A549 (cell line): ENCODE data around the gene BABAM2. TPM values are rescaled to one million over a fixed set of nuclear protein-coding genes. Genes with fewer than 3 reads are reported as not detected.

Experiments used
- ATAC-seq, 2 experiments: fragments of 200-7000 bp in 1 of 2; fragments of >200 bp in 1 of 2; cut with Nextera tagmentation in 1 of 2; cut with Tn5 transposase in 1 of 2; 3 replicates each; pipeline versions ENCODE4 v1.8.0 to v1.9.1; 2018 to 2020; ENCODE audit warnings: mild to moderate bottlenecking in 1 of 2, moderate library complexity in 1 of 2
- CTCF ChIA-PET: fragments of 300-600 bp; sonication (Branson Sonifier 250); formaldehyde crosslinking; extraction: SDS; loops from one replicate; lab custom pipeline; 2021; ENCODE audit warnings: antibody characterized with exemption, inconsistent platforms; lab: Yijun Ruan, JAX
- POLR2A ChIA-PET: fragments of 350-600 bp; formaldehyde crosslinking; extraction: SDS; loops from one replicate; lab custom pipeline; 2021; ENCODE audit warnings: antibody characterized with exemption, inconsistent platforms; lab: Yijun Ruan, JAX
- DNase-seq, 2 experiments: peaks; one replicate each; pipeline versions ENCODE4 v3.0.0 to v3.0.0-alpha.2; 2011 to 2016; ENCODE audit warnings: low read depth in 1 of 2, low spot score in 1 of 2
- FAIRE-seq: peaks from 2 replicates; lab custom pipeline; 2011; peaks lifted over from hg19 to GRCh38; lab: Jason Lieb, UNC
- H3K27ac ChIP-seq, 2 experiments: fragments of >200 bp; sonication (Bioruptor Twin); formaldehyde crosslinking; 3 replicates each; pipeline ENCODE4 v1.5.1; 2016 to 2017
- H3K4me1 ChIP-seq: fragments of >200 bp; sonication (Bioruptor Twin); formaldehyde crosslinking; 3 replicates; pipeline ENCODE4 v1.6.1; 2016
- H3K4me2 ChIP-seq: fragments of >200 bp; sonication (Bioruptor Twin); formaldehyde crosslinking; 3 replicates; pipeline ENCODE4 v1.6.1; 2016
- H3K4me3 ChIP-seq: fragments of >200 bp; sonication (Bioruptor Twin); formaldehyde crosslinking; 3 replicates; pipeline ENCODE4 v1.5.1; 2016
- H3K9me3 ChIP-seq: fragments of >200 bp; sonication (Bioruptor Twin); formaldehyde crosslinking; 3 replicates; pipeline ENCODE4 v1.6.1; 2016
- BCL3 ChIP-seq: fragments of >200 bp; sonication (Bioruptor Twin); formaldehyde crosslinking; IDR thresholded peaks from 3 replicates; pipeline ENCODE4 v1.6.1; 2016
- BHLHE40 ChIP-seq: IDR thresholded peaks from 2 replicates; pipeline ENCODE4 v1.6.1; 2012; ENCODE audit warnings: low read depth, low read length, inconsistent platforms
- CBX2 ChIP-seq: fragments of 200-600 bp; sonication (generic); IDR thresholded peaks from 2 replicates; pipeline ENCODE4 v1.6.1; 2016; ENCODE audit warnings: low read depth, mild to moderate bottlenecking, borderline replicate concordance
- CBX8 ChIP-seq: fragments of 200-600 bp; sonication (generic); IDR thresholded peaks from 2 replicates; pipeline ENCODE4 v1.6.1; 2016
- CHD2 ChIP-seq: fragments of 150-350 bp; IDR thresholded peaks from 2 replicates; pipeline ENCODE4 v1.6.1; 2014; ENCODE audit warnings: low read length; ENCODE audit not compliant: partially characterized antibody
- CHD4 ChIP-seq: fragments of 200-600 bp; sonication (generic); IDR thresholded peaks from 2 replicates; pipeline ENCODE4 v1.6.1; 2016; ENCODE audit warnings: antibody characterized with exemption, mild to moderate bottlenecking, borderline replicate concordance
- E2F6 ChIP-seq: IDR thresholded peaks from 2 replicates; pipeline ENCODE4 v1.6.1; 2012; ENCODE audit warnings: low read depth, borderline replicate concordance
- EHMT2 ChIP-seq: fragments of 200-600 bp; sonication (generic); IDR thresholded peaks from 2 replicates; pipeline ENCODE4 v1.6.1; 2016; ENCODE audit warnings: antibody characterized with exemption, low read depth, mild to moderate bottlenecking, moderate library complexity
- EP300 ChIP-seq, 2 experiments: fragments of >200 bp; sonication (Bioruptor Twin); formaldehyde crosslinking; IDR thresholded peaks; 2 replicates in 1 of 2; 3 replicates in 1 of 2; pipeline ENCODE4 v1.6.1; 2016 to 2017
- FOSB ChIP-seq: fragments of 250-450 bp; sonication (Bioruptor Pico); IDR thresholded peaks from 2 replicates; pipeline ENCODE4 v1.5.0; 2020; ENCODE audit warnings: mild to moderate bottlenecking, moderate library complexity
- GATA3 ChIP-seq: IDR thresholded peaks from 2 replicates; pipeline ENCODE4 v1.6.1; 2012; ENCODE audit warnings: borderline replicate concordance
- HOXA7 ChIP-seq: fragments of 250-450 bp; sonication (Bioruptor Pico); IDR thresholded peaks from 2 replicates; pipeline ENCODE4 v1.5.0; 2020; ENCODE audit warnings: mild to moderate bottlenecking, moderate library complexity
- HOXB13 ChIP-seq: fragments of 250-450 bp; sonication (Bioruptor Pico); IDR thresholded peaks from 2 replicates; pipeline ENCODE4 v1.5.0; 2020; ENCODE audit warnings: low read depth, mild to moderate bottlenecking, moderate library complexity
- HOXB5 ChIP-seq: fragments of 250-450 bp; sonication (Bioruptor Pico); IDR thresholded peaks from 2 replicates; pipeline ENCODE4 v1.5.0; 2020; ENCODE audit warnings: mild to moderate bottlenecking, moderate library complexity
- KDM5A ChIP-seq: fragments of 200-600 bp; sonication (generic); IDR thresholded peaks from 2 replicates; pipeline ENCODE4 v1.6.1; 2016; ENCODE audit warnings: antibody characterized with exemption, mild to moderate bottlenecking
- MAFK ChIP-seq: fragments of 450-650 bp; IDR thresholded peaks from 2 replicates; pipeline ENCODE4 v1.6.1; 2014; ENCODE audit not compliant: partially characterized antibody
- NPAS2 ChIP-seq: fragments of 250-450 bp; sonication (Bioruptor Pico); IDR thresholded peaks from 2 replicates; pipeline ENCODE4 v1.8.0; 2022; ENCODE audit warnings: mild to moderate bottlenecking, moderate library complexity, borderline replicate concordance
- POLR2AphosphoS2 ChIP-seq: conservative IDR thresholded peaks from 2 replicates; pipeline ENCODE4 v1.6.1; 2012; ENCODE audit warnings: low read length, improper control_type of control experiment, inconsistent platforms
- RAD21 ChIP-seq, 2 experiments: fragments of >200 bp in 1 of 2; sonication (Bioruptor Twin) in 1 of 2; formaldehyde crosslinking in 1 of 2; IDR thresholded peaks in 1 of 2; conservative IDR thresholded peaks in 1 of 2; 2 replicates in 1 of 2; 3 replicates in 1 of 2; pipeline ENCODE4 v1.6.1; 2012 to 2018; ENCODE audit warnings: inconsistent platforms in 1 of 2
- RARB ChIP-seq: fragments of 250-450 bp; sonication (Bioruptor Pico); IDR thresholded peaks from 2 replicates; pipeline ENCODE4 v1.8.0; 2021; ENCODE audit warnings: mild to moderate bottlenecking, moderate library complexity
- RCOR1 ChIP-seq: fragments of 150-350 bp; IDR thresholded peaks from 2 replicates; pipeline ENCODE4 v1.6.1; 2014; ENCODE audit warnings: antibody characterized with exemption, low read length, low read depth
- SMC3 ChIP-seq: fragments of >200 bp; sonication (Bioruptor Twin); formaldehyde crosslinking; IDR thresholded peaks from 3 replicates; pipeline ENCODE4 v1.6.1; 2018; ENCODE audit warnings: inconsistent platforms
- TP53 ChIP-seq: fragments of 250-450 bp; sonication (Bioruptor Pico); IDR thresholded peaks from 2 replicates; pipeline ENCODE4 v1.5.0; 2021; ENCODE audit warnings: mild to moderate bottlenecking, moderate library complexity
- ZC3H11A ChIP-seq: fragments of 450-650 bp; IDR thresholded peaks from 2 replicates; pipeline ENCODE4 v1.6.1; 2014; ENCODE audit warnings: antibody characterized with exemption, mild to moderate bottlenecking
- ZFP36 ChIP-seq: fragments of 450-650 bp; IDR thresholded peaks from 2 replicates; pipeline ENCODE4 v1.6.1; 2014; ENCODE audit warnings: borderline replicate concordance; ENCODE audit not compliant: partially characterized antibody
- ZNF302 ChIP-seq: fragments of 250-450 bp; sonication (Bioruptor Pico); IDR thresholded peaks from 2 replicates; pipeline ENCODE4 v1.9.0; 2021; ENCODE audit warnings: inconsistent platforms, mild to moderate bottlenecking, moderate library complexity
- ZSCAN20 ChIP-seq: fragments of 250-450 bp; sonication (Bioruptor Pico); IDR thresholded peaks from 2 replicates; pipeline ENCODE4 v1.8.0; 2022; ENCODE audit warnings: mild to moderate bottlenecking, moderate library complexity
- WGBS: methylation state at CpG from one replicate; pipeline ENCODE4 v1.1.6; 2017; ENCODE audit errors: missing lambda C conversion rate; 5-methylcytosine and 5-hydroxymethylcytosine counted together
- polyA plus RNA-seq, 4 experiments: library from polyadenylated mRNA; depleted of rRNA in 3 of 4; stranded (reverse); fragments of >200 nt; fragmentation: RNase III in 1 of 4; extraction: RNeasy Plus Mini Kit Qiagen cat#74134 plus additional on column Dnase treatment in 1 of 4; gene quantifications; 2 replicates in 3 of 4; 3 replicates in 1 of 4; pipeline ENCODE4 v1.2.3, GENCODE V29; 2011 to 2017
- TF ChIP-seq, protein P1 (sequence below): fragments of 450-650 bp; IDR thresholded peaks from 2 replicates; pipeline ENCODE4 v1.6.1; 2014; ENCODE audit warnings: antibody characterized with exemption
- TF ChIP-seq, protein P2 (sequence below): fragments of 150-350 bp; IDR thresholded peaks from 2 replicates; pipeline ENCODE4 v1.6.1; 2014; ENCODE audit warnings: low read depth, mild to moderate bottlenecking, low read length
- TF ChIP-seq, protein P3 (sequence below): IDR thresholded peaks from 2 replicates; pipeline ENCODE4 v1.6.1; 2012

BABAM2 gene
- polyA plus RNA-seq, 2 of the 4 experiments (the other 2 are of a cell fraction) = 53.7 to 78.4 TPM

DNA sequence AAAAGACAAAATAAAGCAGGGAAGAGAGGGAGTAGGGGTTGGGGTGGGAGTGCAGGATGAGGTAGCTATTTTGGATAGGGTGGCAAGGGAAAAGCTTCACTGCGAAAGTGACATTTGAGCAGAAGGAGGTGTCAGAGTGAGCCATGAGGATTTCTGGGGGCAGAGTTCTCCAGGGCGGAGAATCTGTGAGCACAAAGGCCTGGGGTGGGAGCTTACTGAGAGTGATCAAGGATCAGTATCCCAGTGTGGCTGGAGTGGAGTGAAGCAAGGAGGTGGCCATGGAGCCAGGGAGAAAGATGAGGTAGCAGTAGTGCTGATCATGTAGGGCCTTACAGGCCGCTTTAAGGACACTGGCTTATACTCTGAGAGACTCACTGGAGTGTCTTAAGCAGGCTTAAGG is 291.3 kb downstream of the BABAM2 start:
- ChIA-PET CTCF (interaction anchor here (0.7 kb wide), 1 partner anchor 32 kb away, joined by 3 read pairs; no protein-coding TSS in a partner anchor), POLR2A (no interaction called here)
- Histone ChIP-seq H3K4me2 (no peak overlapping the region), H3K4me3 (no peak overlapping the region), H3K9me3 (peaks cover 25% of the 10 kb centered on the region; the same call in 2 of the 3 replicates), H3K27ac (peak overlapping the region in 1 of 2 experiments; percentile 38; a peak in 2 of 6 replicates), H3K4me1 (peaks cover 10% of the 10 kb centered on the region)
- TF ChIP-seq RARB (CRISPR knock-in tag) (no peak), TP53 (CRISPR knock-in tag) (no peak), RCOR1 (no peak), CHD4 (no peak), HOXB13 (CRISPR knock-in tag) (no peak), E2F6 (no peak), NPAS2 (CRISPR knock-in tag) (no peak), HOXB5 (CRISPR knock-in tag) (no peak), ZFP36 (no peak), ZC3H11A (no peak), CHD2 (no peak), ZNF302 (CRISPR knock-in tag) (no peak), CBX2 (no peak), GATA3 (no peak), EHMT2 (no peak), CBX8 (no peak), POLR2AphosphoS2 (no peak), BCL3 (no peak)
- TF ChIP-seq, protein P1, sequence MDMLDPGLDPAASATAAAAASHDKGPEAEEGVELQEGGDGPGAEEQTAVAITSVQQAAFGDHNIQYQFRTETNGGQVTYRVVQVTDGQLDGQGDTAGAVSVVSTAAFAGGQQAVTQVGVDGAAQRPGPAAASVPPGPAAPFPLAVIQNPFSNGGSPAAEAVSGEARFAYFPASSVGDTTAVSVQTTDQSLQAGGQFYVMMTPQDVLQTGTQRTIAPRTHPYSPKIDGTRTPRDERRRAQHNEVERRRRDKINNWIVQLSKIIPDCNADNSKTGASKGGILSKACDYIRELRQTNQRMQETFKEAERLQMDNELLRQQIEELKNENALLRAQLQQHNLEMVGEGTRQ = no peak
- TF ChIP-seq, protein P2, sequence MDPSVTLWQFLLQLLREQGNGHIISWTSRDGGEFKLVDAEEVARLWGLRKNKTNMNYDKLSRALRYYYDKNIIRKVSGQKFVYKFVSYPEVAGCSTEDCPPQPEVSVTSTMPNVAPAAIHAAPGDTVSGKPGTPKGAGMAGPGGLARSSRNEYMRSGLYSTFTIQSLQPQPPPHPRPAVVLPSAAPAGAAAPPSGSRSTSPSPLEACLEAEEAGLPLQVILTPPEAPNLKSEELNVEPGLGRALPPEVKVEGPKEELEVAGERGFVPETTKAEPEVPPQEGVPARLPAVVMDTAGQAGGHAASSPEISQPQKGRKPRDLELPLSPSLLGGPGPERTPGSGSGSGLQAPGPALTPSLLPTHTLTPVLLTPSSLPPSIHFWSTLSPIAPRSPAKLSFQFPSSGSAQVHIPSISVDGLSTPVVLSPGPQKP = no peak
- 95% methylated on average over 3 of the region's 3 CpGs for WGBS
- FAIRE-seq (no peak), DNase-seq (no peak), ATAC-seq (peak in 1 of 2 experiments; percentile 34; a peak in 2 of 6 replicates)

GRCh38 chr2:28182348-28182747 is 291.8 kb downstream of the BABAM2 start:
- CTCF ChIA-PET = interaction anchor here (0.7 kb wide), 1 partner anchor 32 kb away, joined by 3 read pairs; no protein-coding TSS in a partner anchor
- peaks cover 10% of the 10 kb centered on the region for H3K4me1 ChIP-seq
- no peak overlapping the region for H3K4me2 ChIP-seq
- FAIRE-seq (no peak), ATAC-seq (peak in 1 of 2 experiments; percentile 39; a peak in 3 of 6 replicates), DNase-seq (no peak)
- 76% methylated on average over 6 of the region's 6 CpGs for WGBS
- H3K27ac ChIP-seq = peak overlapping the region in 1 of 2 experiments; percentile 38; a peak in 2 of 6 replicates
- TF ChIP-seq HOXB13 (CRISPR knock-in tag) (no peak), FOSB (no peak), KDM5A (no peak), RAD21 (conservative IDR thresholded peaks at IDR 0.05 in 1 of 2, IDR thresholded peaks at IDR 0.05 in 1 of 2) (no peak), RCOR1 (no peak), BHLHE40 (no peak), EP300 (IDR thresholded peaks at IDR 0.05) (no peak), SMC3 (no peak), MAFK (no peak), TP53 (CRISPR knock-in tag) (no peak), HOXA7 (CRISPR knock-in tag) (no peak), ZSCAN20 (CRISPR knock-in tag) (no peak), ZNF302 (CRISPR knock-in tag) (no peak), ZC3H11A (no peak)
- TF ChIP-seq, protein P3, sequence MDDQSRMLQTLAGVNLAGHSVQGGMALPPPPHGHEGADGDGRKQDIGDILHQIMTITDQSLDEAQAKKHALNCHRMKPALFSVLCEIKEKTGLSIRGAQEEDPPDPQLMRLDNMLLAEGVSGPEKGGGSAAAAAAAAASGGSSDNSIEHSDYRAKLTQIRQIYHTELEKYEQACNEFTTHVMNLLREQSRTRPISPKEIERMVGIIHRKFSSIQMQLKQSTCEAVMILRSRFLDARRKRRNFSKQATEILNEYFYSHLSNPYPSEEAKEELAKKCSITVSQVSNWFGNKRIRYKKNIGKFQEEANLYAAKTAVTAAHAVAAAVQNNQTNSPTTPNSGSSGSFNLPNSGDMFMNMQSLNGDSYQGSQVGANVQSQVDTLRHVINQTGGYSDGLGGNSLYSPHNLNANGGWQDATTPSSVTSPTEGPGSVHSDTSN = no peak
- POLR2A ChIA-PET = no interaction called here
- peaks cover 19% of the 10 kb centered on the region; the same call in 2 of the 3 replicates for H3K9me3 ChIP-seq
- H3K4me3 ChIP-seq = no peak overlapping the region
